HFFc6 (cell line): ENCODE measurements around the gene ZCWPW2. TPM values are rescaled to one million over a fixed set of nuclear protein-coding genes. Genes with fewer than 3 reads are reported as not detected.

Experiments used
- DNase-seq: peaks from one replicate; pipeline ENCODE4 v3.0.0-alpha.2; 2018
- H3K27ac Mint-ChIP-seq: 2 replicates; pipeline ENCODE4 v1.8.0; 2020; ENCODE audit warnings: mild to moderate bottlenecking, mixed read lengths
- H3K27me3 Mint-ChIP-seq: 2 replicates; pipeline ENCODE4 v1.8.0; 2021; ENCODE audit warnings: mild to moderate bottlenecking, moderate library complexity, mixed read lengths; ENCODE audit not compliant: insufficient read depth
- H3K36me3 Mint-ChIP-seq: 2 replicates; pipeline ENCODE4 v1.8.0; 2021; ENCODE audit warnings: low read depth, mixed read lengths
- H3K4me1 Mint-ChIP-seq: 2 replicates; pipeline ENCODE4 v1.8.0; 2020; ENCODE audit warnings: low read depth, mixed read lengths
- H3K4me3 Mint-ChIP-seq: 2 replicates; pipeline ENCODE4 v1.8.0; 2020; ENCODE audit warnings: mild to moderate bottlenecking, moderate library complexity, mixed read lengths
- H3K9me3 Mint-ChIP-seq: 2 replicates; pipeline ENCODE4 v1.8.0; 2020; ENCODE audit warnings: mild to moderate bottlenecking, mixed read lengths
- total RNA-seq, 6 experiments: library from RNA; stranded (reverse); fragmentation: NEBNext Ultra II Directional; extraction: Animal tissue kit (Norgen Biotek cat#: 25700); gene quantifications; 2 replicates in 1 of 6; 3 replicates in 5 of 6; pipeline ENCODE4 v1.2.3, GENCODE V29; 2021
- TF ChIP-seq, protein P1 (sequence below): fragments of 200-600 bp; sonication (generic); IDR thresholded peaks from 2 replicates; pipeline ENCODE4 v1.5.0; 2021; ENCODE audit warnings: antibody characterized with exemption, mild to moderate bottlenecking

The ZCWPW2 gene
- total RNA-seq, 6 experiments from 2014 or later, result 0.34 to 0.87 (median 0.58) TPM

DNA sequence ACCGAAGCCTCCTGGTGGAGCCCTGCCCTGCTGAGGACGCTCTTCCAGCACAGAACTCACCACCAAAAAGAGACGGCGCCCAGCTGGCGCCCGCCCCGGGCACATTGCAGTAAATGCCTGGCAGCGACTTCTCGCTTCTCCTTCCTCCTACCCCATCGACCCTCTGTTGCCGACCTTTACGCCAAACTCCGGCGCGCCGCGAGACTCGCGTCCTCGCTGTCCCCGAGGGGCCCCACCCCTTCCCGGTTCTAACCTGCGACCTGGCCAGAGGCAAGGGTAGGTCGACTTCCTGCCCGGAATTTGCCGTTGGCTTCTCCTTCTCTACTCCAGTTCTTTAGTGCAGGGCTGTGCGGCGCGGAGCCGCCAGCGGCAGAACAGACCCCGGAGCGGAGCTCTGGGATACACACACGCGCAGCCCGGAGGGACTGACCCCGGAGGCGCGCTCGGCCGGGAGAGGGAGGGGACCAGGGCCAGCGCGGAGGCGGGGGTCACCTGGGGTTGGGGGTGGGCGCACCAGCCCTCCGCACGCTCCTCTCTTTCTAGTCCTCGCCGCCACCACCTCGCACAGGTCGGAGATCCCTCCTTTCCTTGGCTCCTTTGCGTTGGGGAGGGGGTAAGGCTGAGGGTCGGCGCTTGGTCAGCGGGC is 226.7 kb downstream of the ZCWPW2 start:
- H3K27ac Mint-ChIP-seq, result no peak overlapping the region
- peaks cover 9% of the 10 kb centered on the region for H3K27me3 Mint-ChIP-seq
- no peaks in the 10 kb centered on the region for H3K36me3 Mint-ChIP-seq
- no peak overlapping the region for H3K4me3 Mint-ChIP-seq
- no peaks in the 10 kb centered on the region; the same call in 1 of the 2 replicates for H3K9me3 Mint-ChIP-seq
- H3K4me1 Mint-ChIP-seq, result no peaks in the 10 kb centered on the region
- DNase-seq, result no peak
- TF ChIP-seq, protein P1, sequence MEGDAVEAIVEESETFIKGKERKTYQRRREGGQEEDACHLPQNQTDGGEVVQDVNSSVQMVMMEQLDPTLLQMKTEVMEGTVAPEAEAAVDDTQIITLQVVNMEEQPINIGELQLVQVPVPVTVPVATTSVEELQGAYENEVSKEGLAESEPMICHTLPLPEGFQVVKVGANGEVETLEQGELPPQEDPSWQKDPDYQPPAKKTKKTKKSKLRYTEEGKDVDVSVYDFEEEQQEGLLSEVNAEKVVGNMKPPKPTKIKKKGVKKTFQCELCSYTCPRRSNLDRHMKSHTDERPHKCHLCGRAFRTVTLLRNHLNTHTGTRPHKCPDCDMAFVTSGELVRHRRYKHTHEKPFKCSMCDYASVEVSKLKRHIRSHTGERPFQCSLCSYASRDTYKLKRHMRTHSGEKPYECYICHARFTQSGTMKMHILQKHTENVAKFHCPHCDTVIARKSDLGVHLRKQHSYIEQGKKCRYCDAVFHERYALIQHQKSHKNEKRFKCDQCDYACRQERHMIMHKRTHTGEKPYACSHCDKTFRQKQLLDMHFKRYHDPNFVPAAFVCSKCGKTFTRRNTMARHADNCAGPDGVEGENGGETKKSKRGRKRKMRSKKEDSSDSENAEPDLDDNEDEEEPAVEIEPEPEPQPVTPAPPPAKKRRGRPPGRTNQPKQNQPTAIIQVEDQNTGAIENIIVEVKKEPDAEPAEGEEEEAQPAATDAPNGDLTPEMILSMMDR, result no peak

Other genes starting within 250 kb of the ZCWPW2 start
- 10 to 100 TPM; 14.9 to 23.0 (median 18.8) TPM for gene CMC1, start 107.1 kb upstream of the ZCWPW2 start, total RNA-seq
- gene AZI2, start 103 bp downstream of the ZCWPW2 start, total RNA-seq, result 10 to 100 TPM; 61.9 to 69.6 (median 67.0) TPM